ENCODE results near the gene VDAC1. TPM values are rescaled to one million over a fixed set of nuclear protein-coding genes. Genes with fewer than 3 reads are reported as not detected.

Gene VDAC1
- total and polyA plus RNA-seq, 2 of the 8 experiments (the other 6 are each of a cell fraction or from before 2014, with no cell fraction given) = 111 to 301 TPM

DNA sequence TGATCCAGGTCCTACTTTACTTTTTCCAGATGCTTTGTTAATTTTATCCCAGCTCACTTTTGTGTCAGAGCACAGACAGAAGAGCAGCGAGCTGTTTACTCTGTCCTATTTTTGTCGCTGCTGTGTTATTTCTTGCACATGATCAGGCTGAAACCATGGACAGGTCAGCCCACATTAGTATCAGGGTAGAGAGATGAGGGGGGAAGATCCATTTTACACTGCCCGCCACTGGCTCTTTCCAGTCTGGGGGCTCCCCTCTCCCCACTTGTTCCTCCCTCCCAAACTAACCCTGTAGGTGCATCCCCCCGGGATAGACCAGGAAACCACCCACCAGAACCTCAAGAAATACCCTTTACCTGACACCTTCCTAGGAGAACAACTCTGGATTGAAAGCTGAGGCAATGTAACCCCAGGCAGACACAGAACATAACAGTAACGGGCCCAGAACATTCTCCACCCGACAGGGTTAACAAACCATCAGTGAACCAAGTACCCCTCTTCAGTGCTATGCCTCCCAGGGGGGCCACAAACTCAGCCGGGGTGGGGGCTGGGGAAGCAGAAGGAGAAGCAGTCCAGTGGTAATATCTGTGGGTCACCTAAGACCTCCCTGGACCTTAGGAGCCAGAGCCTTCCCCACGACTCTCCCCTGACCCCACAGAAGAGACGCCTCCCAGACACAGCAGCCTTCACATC lies 10.3 kb downstream of the VDAC1 start (continued):
- TF ChIP-seq, protein P1, sequence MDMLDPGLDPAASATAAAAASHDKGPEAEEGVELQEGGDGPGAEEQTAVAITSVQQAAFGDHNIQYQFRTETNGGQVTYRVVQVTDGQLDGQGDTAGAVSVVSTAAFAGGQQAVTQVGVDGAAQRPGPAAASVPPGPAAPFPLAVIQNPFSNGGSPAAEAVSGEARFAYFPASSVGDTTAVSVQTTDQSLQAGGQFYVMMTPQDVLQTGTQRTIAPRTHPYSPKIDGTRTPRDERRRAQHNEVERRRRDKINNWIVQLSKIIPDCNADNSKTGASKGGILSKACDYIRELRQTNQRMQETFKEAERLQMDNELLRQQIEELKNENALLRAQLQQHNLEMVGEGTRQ (IDR thresholded peaks at IDR 0.05; ENCODE audit: low read length) = no peak
- TF ChIP-seq SIX5 (IDR thresholded peaks at IDR 0.05; ENCODE audit: low read depth, low read length) (no peak), ASH2L (IDR thresholded peaks at IDR 0.05; ENCODE audit: low read length) (no peak), POLR2AphosphoS5 (IDR thresholded peaks at IDR 0.05; ENCODE audit: low read depth, low read length) (no peak), PHF8 (conservative IDR thresholded peaks at IDR 0.05; ENCODE audit: low read depth, low read length) (no peak), TCF12 (IDR thresholded peaks at IDR 0.05; ENCODE audit: low read depth, low read length) (no peak), SIRT6 (IDR thresholded peaks at IDR 0.05; ENCODE audit: low read length) (no peak)

All from H1 (cell line).